SJSA1 (cell line): ENCODE measurements around the gene GABRB1. TPM values are rescaled to one million over a fixed set of nuclear protein-coding genes. Genes with fewer than 3 reads are reported as not detected.
A peak's percentile ranks its signal among the peaks of the same experiment; 100 is the strongest.
"Not testable (repeated sequence)": the region's sequence is repeated elsewhere in the genome, so short reads cannot be mapped to it uniquely, and the experiment has no call there.

Experiments used
- DNase-seq, 2 experiments: peaks; one replicate each; pipeline ENCODE4 v3.0.0-alpha.2; 2015 to 2020; ENCODE audit warnings: low spot score in 2 of 2, low read depth in 1 of 2
- H3K27ac ChIP-seq: fragments of 250-450 bp; sonication (Bioruptor Pico); 2 replicates; pipeline ENCODE4 v1.5.1; 2020; ENCODE audit warnings: mild to moderate bottlenecking, moderate library complexity
- H3K27me3 ChIP-seq: fragments of 250-450 bp; sonication (Bioruptor Pico); replicated peaks from 2 replicates; pipeline ENCODE4 v1.5.1; 2020; ENCODE audit warnings: mild to moderate bottlenecking, moderate library complexity
- H3K36me3 ChIP-seq: fragments of 250-450 bp; sonication (Bioruptor Pico); 2 replicates; pipeline ENCODE4 v1.5.1; 2020; ENCODE audit warnings: mild to moderate bottlenecking
- H3K4me1 ChIP-seq: fragments of 250-450 bp; sonication (Bioruptor Pico); replicated peaks from 2 replicates; pipeline ENCODE4 v1.6.1; 2021; ENCODE audit warnings: mild to moderate bottlenecking
- H3K4me3 ChIP-seq: fragments of 250-450 bp; sonication (Bioruptor Pico); 2 replicates; pipeline ENCODE4 v1.5.1; 2020; ENCODE audit warnings: mild to moderate bottlenecking
- H3K9me3 ChIP-seq: fragments of 250-450 bp; sonication (Bioruptor Pico); replicated peaks from 2 replicates; pipeline ENCODE4 v1.5.1; 2020; ENCODE audit warnings: mild to moderate bottlenecking
- total RNA-seq: library from RNA; depleted of rRNA; stranded (reverse); fragments of >200 nt; shearing (Covaris generic); gene quantifications from 2 replicates; pipeline ENCODE4 v1.2.3, GENCODE V29; 2014

The GABRB1 gene
- total RNA-seq, 1 experiment from 2014 or later, result not detected

DNA sequence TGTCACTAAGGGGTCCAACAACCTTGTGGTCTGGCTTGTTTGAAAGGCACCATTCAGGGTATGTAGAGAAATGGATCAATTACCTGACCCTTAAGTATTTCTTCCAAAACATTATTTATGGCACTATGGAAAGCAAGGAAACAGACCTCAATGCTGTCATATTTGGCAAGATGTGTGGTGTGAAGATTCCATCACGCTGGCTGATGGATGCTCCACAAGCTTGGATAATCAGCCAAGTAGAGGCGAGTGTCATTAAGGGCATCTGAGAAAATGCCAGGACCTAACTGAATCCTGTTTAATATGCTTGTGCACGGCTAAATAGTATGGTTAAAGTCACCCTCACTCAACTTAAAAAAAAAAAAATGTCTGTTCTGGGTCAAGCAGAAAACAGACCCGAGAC is 311.4 kb downstream of the GABRB1 start:
- H3K27ac ChIP-seq, result no peak overlapping the region
- no peaks in the 10 kb centered on the region for H3K36me3 ChIP-seq
- H3K27me3 ChIP-seq, result no peaks in the 10 kb centered on the region
- no peak for DNase-seq
- H3K9me3 ChIP-seq, result no peaks in the 10 kb centered on the region
- H3K4me1 ChIP-seq, result peaks cover 10% of the 10 kb centered on the region
- no peak overlapping the region for H3K4me3 ChIP-seq

DNA sequence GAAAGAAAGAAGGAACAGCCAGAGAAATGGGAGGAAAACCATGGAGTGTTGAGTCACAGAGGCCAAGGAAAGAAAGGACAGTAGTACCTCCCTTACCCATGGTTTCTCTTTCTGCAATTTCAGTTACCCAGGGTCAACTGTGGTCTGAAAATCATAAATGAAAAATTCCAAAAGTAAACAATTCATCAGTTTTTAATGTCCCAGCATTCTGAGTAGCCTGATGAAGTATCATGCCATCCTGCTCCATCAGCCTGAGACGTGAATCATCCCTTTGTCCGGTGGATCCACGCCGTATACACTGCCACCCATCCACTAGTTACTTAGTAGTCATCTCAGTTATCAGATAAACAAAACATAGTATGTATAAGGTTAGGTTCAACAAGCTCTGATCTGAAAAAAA is 318.0 kb downstream of the GABRB1 start:
- Histone ChIP-seq H3K9me3 (no peaks in the 10 kb centered on the region), H3K27me3 (no peaks in the 10 kb centered on the region), H3K4me1 (peaks cover 29% of the 10 kb centered on the region), H3K27ac (peak overlapping the region; percentile 91), H3K36me3 (no peaks in the 10 kb centered on the region), H3K4me3 (no peak overlapping the region)
- peak; percentile 70 to 75 for DNase-seq

DNA sequence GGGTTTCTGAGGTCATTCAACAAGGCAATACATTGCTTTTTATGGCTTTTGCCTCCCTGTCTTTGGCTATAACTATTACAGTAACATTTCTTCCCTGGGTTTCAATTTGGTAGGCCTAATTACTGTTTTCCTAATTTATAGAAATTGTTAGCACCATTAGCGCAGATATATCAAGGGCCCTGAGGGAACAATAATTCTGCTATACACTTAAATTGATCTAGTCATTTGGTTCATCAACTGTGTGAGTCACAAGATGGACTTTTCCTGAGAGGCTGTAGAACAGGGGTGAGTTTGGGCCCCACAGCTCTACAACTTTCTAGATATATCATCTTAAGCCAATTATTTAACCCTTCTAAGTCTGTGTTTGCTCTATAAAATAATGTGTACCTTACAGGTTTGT is 324.2 kb downstream of the GABRB1 start:
- no peak overlapping the region for H3K4me3 ChIP-seq
- H3K27ac ChIP-seq, result no peak overlapping the region
- no peaks in the 10 kb centered on the region for H3K27me3 ChIP-seq
- no peaks in the 10 kb centered on the region for H3K9me3 ChIP-seq
- H3K36me3 ChIP-seq, result no peaks in the 10 kb centered on the region
- H3K4me1 ChIP-seq, result no peaks in the 10 kb centered on the region
- DNase-seq, result no peak

DNA sequence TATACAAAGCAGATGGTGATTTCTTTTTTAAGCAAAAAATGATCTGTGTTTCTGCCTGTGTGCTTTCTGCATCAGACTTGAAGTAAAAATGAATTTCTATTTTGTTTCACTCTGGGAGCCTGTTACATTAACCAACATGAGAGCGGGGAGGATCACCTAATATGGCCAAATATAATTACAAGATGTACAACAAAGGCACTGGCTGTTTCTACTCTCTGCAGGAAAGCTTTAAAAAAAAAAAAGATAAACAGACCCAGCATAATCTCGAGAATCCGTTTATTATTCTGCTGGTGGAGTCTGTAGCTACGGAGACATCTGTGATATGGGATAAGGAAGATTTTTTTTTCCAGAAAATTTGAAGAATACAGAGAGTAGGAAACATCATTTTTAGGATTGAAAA is 328.5 kb downstream of the GABRB1 start:
- H3K9me3 ChIP-seq, result no peaks in the 10 kb centered on the region
- no peaks in the 10 kb centered on the region for H3K4me1 ChIP-seq
- H3K27me3 ChIP-seq, result no peaks in the 10 kb centered on the region
- DNase-seq, result no peak
- no peak overlapping the region for H3K4me3 ChIP-seq
- H3K36me3 ChIP-seq, result no peaks in the 10 kb centered on the region
- H3K27ac ChIP-seq, result no peak overlapping the region

DNA sequence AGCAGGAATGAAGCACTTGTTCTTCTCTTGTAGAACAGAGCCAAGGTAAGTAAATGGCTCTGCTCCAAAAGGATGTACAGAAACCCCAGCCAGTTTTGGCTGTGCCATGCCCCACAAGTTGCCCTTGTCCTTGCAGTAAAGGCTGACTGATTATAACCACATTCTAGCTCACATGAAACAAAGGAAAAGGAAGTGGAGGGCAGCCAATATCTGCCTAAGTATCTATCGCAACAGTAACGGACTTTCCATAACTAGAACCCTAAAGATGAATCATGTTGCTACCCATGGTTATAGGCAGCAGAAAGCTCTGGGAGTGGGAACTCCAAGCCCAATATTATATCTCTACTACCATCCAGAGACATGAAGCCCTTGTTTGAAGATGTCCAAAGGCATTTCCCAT is 336.4 kb downstream of the GABRB1 start:
- Histone ChIP-seq H3K27me3 (no peaks in the 10 kb centered on the region), H3K27ac (no peak overlapping the region), H3K4me1 (no peaks in the 10 kb centered on the region), H3K36me3 (no peaks in the 10 kb centered on the region), H3K9me3 (no peaks in the 10 kb centered on the region), H3K4me3 (no peak overlapping the region)
- DNase-seq, result no peak

DNA sequence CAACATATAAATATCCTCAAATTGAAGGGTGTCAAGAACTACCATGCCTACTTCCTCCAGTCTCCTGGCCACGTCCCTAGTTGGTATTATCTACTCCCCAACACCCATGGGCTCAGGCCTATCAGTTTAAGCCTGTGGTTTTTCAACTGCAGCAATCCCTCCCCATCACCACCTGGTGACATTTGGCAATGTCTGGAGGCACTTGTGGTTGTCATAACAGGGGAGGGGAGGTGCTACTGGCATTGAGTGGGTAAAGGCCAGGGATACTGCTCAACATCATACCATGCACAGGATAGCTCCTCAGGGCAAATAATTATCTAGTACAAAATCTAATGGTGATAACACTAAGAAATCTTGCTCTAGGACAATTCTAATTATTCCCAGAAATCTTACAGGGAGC is 336.8 kb downstream of the GABRB1 start:
- Histone ChIP-seq H3K9me3 (no peaks in the 10 kb centered on the region), H3K4me3 (no peak overlapping the region), H3K4me1 (no peaks in the 10 kb centered on the region), H3K27ac (no peak overlapping the region), H3K27me3 (no peaks in the 10 kb centered on the region), H3K36me3 (no peaks in the 10 kb centered on the region)
- DNase-seq, result no peak

DNA sequence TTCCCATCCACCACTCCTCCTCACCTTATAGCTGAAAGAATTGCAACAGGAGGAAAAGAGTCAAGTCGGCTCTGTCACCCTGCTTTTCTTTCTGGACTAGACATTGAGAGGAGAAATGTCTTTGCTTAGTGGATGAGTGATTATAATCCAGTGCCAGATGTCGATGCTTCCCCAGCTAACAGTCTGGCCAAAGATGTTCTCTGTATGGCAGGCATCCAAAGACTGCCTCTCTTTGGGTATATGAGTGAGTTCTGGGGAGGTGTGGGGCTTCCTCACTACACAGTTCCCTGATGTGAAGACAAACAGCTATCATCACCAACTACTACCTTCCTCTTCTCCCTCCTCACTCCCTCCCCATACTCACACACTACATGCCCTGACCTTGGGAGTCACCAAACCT is 341.2 kb downstream of the GABRB1 start:
- Histone ChIP-seq H3K4me1 (no peaks in the 10 kb centered on the region), H3K36me3 (no peaks in the 10 kb centered on the region), H3K4me3 (no peak overlapping the region), H3K27me3 (no peaks in the 10 kb centered on the region), H3K9me3 (no peaks in the 10 kb centered on the region), H3K27ac (no peak overlapping the region)
- no peak for DNase-seq

DNA sequence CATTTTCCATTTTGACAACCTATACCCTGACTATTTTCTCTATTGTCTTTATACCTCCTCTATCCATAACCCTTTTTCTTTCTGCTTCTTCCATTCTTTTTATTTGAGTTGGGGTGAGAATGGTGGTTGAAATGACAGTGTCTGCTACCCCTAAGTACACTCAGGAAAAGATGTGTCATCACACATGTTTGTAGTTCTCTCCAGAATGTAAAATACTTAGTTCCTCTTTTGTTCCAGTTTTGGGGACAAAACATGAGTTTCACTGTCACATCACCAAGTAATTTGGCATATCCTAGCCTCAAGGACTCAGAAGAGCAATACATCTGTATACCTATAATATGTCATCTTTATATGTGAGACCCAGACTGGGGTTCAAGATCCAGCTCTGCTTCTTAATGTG is 341.8 kb downstream of the GABRB1 start:
- H3K4me1 ChIP-seq, result no peaks in the 10 kb centered on the region
- no peak overlapping the region for H3K4me3 ChIP-seq
- no peak overlapping the region for H3K27ac ChIP-seq
- no peak for DNase-seq
- no peaks in the 10 kb centered on the region for H3K27me3 ChIP-seq
- H3K9me3 ChIP-seq, result no peaks in the 10 kb centered on the region
- no peaks in the 10 kb centered on the region for H3K36me3 ChIP-seq

DNA sequence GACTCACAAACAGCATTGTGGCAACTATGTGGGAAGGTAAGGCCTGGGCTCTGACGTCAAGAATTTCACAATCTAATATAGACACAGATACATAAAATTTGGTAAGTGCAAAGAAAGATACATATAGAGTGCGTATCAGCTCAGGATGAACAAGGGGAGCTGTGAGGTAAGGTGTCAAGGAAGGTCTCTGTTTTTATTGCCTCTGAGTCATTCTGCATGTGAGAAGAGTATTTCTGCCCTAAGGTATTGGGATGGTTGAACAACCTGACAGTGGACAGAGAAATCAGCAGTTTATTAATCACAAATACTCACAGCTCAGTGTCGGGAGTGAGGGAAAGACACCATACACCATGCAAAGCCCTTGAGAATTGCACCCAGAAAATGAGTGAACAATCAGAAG is 342.3 kb downstream of the GABRB1 start:
- no peak for DNase-seq

DNA sequence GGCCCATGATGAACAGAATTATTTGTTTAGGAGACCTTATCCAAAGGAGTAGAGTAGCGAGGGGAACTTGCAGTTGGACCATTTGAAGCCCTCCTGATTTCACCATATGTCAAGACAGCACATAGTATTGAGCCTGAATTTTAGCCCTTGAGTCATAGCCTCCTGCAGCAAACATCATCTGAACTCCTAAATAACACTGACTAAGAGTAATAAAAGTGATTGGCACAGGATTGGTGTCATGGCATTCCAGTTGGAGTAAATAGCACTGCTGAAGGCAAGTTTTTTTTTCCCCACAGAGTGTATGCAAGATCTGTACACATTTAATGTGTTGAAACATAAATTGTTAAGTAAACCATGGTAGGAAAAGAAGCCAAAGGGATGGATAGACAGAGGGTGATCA is 343.1 kb downstream of the GABRB1 start:
- Histone ChIP-seq H3K4me3 (no peak overlapping the region), H3K4me1 (no peaks in the 10 kb centered on the region), H3K27ac (no peak overlapping the region), H3K36me3 (no peaks in the 10 kb centered on the region), H3K27me3 (no peaks in the 10 kb centered on the region), H3K9me3 (no peaks in the 10 kb centered on the region)
- DNase-seq, result no peak

More for the DNA sequence above, 342.3 kb downstream of the GABRB1 start:
- H3K27ac ChIP-seq, result no peak overlapping the region
- H3K27me3 ChIP-seq, result no peaks in the 10 kb centered on the region
- no peaks in the 10 kb centered on the region for H3K4me1 ChIP-seq
- H3K36me3 ChIP-seq, result no peaks in the 10 kb centered on the region
- no peaks in the 10 kb centered on the region for H3K9me3 ChIP-seq
- H3K4me3 ChIP-seq, result no peak overlapping the region

DNA sequence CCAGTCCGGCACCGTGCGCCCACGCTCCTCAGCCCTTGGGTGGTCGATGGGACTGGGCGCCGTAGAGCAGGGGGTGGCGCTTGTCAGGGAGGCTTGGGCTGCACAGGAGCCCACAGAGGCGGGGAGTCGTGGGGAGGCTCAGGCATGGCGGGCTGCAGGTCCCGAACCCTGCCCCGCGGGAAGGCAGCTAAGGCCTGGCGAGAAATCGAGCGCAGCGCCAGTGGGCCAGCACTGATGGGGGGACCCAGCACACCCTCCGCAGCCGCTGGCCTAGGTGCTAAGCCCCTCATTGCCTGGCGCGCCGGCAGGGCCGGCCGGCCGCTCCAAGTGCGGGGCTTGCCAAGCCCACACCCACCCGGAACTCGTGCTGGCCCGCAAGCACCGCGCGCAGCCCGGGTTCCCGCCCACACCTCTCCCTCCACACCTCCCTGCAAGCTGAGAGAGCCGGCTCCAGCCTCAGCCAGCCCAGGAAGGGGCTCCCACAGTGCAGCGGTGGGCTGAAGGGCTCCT is 346.7 kb downstream of the GABRB1 start:
- not testable (repeated sequence) for H3K9me3 ChIP-seq, H3K27me3 ChIP-seq, H3K4me3 ChIP-seq, DNase-seq, H3K27ac ChIP-seq, H3K4me1 ChIP-seq, H3K36me3 ChIP-seq

DNA sequence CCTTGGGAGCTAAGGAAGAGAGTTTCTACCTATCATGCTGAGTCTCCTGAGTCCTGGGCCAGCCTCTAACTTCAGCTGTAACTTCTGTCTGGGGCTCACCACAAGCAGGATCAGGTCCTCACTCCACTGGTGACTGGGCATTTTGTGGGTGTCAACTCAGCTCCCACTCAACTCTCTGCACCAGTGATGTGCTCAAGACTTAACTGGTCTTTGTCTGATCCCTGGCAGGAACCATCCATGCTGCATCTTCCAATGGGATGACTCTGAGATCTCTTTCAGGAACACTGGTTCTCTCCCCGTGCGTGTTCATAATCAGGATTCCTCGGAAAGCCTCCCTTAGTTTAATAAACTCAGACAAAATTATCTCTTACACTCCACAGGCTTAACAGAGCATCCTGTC is 349.8 kb downstream of the GABRB1 start:
- Histone ChIP-seq H3K27ac (no peak overlapping the region), H3K4me3 (no peak overlapping the region), H3K9me3 (no peaks in the 10 kb centered on the region), H3K36me3 (no peaks in the 10 kb centered on the region), H3K4me1 (no peaks in the 10 kb centered on the region), H3K27me3 (no peaks in the 10 kb centered on the region)
- DNase-seq, result no peak

DNA sequence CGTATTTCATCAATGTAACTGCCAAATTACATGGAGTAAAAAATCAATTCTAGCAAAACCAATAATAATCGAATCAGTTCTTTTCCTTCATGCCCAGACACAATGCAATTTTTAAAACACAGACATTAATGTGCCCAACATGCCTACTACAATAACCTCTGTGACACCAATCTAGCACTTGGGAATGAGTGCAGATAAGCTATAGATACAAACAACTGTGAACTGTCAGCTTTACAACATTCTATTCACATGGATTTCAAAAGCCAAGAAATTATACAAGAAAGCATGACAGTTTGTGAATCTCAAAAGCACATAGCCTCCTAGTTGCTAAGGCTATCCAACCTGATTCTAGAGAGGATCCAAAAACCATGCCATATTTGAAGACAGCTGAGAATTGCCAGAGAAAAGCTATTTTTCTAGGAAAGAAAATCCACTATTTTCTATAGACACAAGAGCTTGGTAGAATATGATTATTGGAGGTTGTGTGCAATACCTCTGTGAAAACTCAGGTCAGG is 351.5 kb downstream of the GABRB1 start:
- H3K9me3 ChIP-seq, result no peaks in the 10 kb centered on the region
- DNase-seq, result no peak
- no peak overlapping the region for H3K27ac ChIP-seq
- H3K4me3 ChIP-seq, result no peak overlapping the region
- no peaks in the 10 kb centered on the region for H3K27me3 ChIP-seq
- no peaks in the 10 kb centered on the region for H3K4me1 ChIP-seq
- no peaks in the 10 kb centered on the region for H3K36me3 ChIP-seq

DNA sequence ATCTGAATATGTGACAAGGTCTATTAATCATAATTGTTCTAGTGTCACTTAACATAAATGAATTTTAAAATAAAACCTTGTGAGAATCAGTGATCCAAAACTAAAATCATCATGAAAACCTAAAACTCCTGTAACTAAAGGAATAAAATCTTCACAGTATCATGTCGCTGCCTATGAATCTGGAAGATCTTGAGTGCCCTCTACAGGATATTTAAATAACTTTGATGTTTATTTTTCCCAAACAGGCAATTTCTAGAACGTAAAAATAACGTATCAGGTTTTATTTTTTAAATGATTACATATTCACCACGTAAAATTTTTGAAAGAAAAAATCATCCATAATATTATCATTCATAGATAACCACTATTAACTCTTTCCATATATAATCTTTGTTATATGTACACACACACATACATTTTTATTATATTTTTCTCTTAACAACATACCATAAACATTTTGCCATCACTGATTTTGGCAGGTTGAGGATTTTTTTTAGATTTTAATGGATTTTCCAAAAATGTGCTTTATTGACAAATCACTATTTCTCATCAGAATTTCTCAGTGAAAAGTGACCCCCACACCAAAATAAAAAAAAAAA is 352.6 kb downstream of the GABRB1 start:
- no peaks in the 10 kb centered on the region for H3K9me3 ChIP-seq
- no peak overlapping the region for H3K4me3 ChIP-seq
- peak in 1 of 2 experiments; percentile 15 for DNase-seq
- H3K4me1 ChIP-seq, result no peaks in the 10 kb centered on the region
- H3K27me3 ChIP-seq, result no peaks in the 10 kb centered on the region
- H3K36me3 ChIP-seq, result no peaks in the 10 kb centered on the region
- no peak overlapping the region for H3K27ac ChIP-seq

DNA sequence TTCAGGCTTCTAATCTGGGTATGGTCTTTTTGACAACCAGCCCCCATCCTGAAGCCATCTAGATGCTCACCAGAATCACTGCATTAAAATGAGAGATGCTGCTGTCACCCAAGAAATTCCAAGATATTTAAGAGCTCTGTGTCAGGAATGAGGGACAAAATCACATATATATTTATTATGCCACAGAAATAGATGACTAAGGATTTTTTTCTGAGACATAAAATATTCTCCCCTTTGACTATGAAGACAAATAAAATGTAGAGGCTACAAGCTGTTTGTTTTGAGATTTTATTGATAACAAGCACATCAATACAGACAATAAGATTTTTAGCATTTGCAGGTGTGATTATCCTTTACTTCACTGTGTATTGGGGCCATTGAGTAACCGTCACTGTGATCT is 354.8 kb downstream of the GABRB1 start:
- no peak for DNase-seq
- Histone ChIP-seq H3K4me1 (no peaks in the 10 kb centered on the region), H3K27me3 (no peaks in the 10 kb centered on the region), H3K9me3 (no peaks in the 10 kb centered on the region), H3K36me3 (no peaks in the 10 kb centered on the region), H3K27ac (no peak overlapping the region), H3K4me3 (no peak overlapping the region)
